ENCODE data around the gene ZNF783.

DNA sequence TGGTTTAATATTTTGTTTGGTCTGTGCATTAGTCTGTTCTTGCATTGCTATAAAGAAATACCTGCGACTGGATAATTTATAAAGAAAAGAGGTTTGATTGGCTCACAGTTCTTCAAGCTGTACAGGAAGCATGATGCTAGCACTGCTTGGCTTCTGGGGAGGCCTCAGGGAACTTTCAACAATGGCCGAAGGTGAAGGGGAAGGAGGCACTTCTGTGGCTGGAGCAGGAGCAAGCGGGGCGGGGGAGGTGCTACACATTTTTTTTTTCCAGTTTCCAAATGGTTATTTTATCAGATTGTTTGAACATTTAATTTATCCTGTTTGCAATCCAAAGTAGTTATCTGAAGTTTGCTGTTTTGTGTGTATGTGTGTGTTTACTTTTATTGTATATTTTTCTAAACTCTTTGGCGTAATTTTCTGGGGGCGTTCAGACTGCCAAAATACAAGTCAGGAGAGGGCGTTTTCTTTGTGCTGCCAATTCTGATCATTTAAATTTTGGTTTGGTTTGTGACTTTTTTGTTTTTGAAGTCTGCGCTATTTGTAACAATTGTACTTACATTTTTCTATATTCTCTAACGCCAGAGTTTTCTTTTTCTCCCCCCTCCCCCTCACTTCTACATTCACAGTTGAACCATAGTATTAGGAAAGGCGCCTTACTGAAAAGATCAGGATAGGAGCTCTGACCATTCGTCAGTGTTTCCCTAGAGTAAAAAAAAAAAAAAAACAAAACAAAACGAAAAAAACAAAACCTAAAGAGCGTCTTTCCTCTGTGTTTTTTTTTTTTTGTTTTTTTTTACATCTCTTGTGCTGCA is 58.5 kb downstream of the ZNF783 start:
- TF ChIP-seq POLR2A (IDR thresholded peaks at IDR 0.05; ENCODE audit: low read depth, low read length) (no peak), TAF1 (IDR thresholded peaks at IDR 0.05; ENCODE audit: borderline replicate concordance, low read depth, low read length) (no peak), POLR2AphosphoS5 (IDR thresholded peaks at IDR 0.05; ENCODE audit: low read depth, low read length) (no peak)

Measured in GM12892 (cell line).